OCI-LY1 (cell line): Measurements from ENCODE around the gene HYAL3.

Source experiments
- H2AFZ ChIP-seq: fragments of 200-600 bp; sonication (generic), shearing (Covaris generic); 2 replicates; pipeline ENCODE4 v1.6.0; 2014; ENCODE audit warnings: antibody characterized with exemption, mild to moderate bottlenecking, low read length
- H3F3A ChIP-seq: fragments of 200-600 bp; sonication (generic), shearing (Covaris generic); 2 replicates; pipeline ENCODE4 v1.6.0; 2014; ENCODE audit warnings: mild to moderate bottlenecking, antibody characterized with exemption, low read length, moderate library complexity; ENCODE audit not compliant: insufficient read depth
- H3K27ac ChIP-seq: fragments of 200-600 bp; sonication (generic); 2 replicates; pipeline ENCODE4 v1.5.1; 2014; ENCODE audit warnings: low read length, mixed run types, mild to moderate bottlenecking, low read depth; ENCODE audit not compliant: poor library complexity, severe bottlenecking
- H3K27me3 ChIP-seq: fragments of 200-600 bp; sonication (generic); 2 replicates; pipeline ENCODE4 v1.6.0; 2014; ENCODE audit warnings: antibody characterized with exemption, mild to moderate bottlenecking, low read length, moderate library complexity; ENCODE audit not compliant: insufficient read depth
- H3K36me3 ChIP-seq: fragments of 200-600 bp; sonication (generic); 2 replicates; pipeline ENCODE4 v1.6.1; 2014; ENCODE audit warnings: mild to moderate bottlenecking, antibody characterized with exemption, low read length, moderate library complexity, mixed read lengths; ENCODE audit not compliant: insufficient read depth
- H3K4me1 ChIP-seq: fragments of 200-600 bp; sonication (generic); 2 replicates; pipeline ENCODE4 v1.5.1; 2014; ENCODE audit warnings: mild to moderate bottlenecking, low read length, moderate library complexity; ENCODE audit not compliant: insufficient read depth, severe bottlenecking
- H3K4me2 ChIP-seq: fragments of 200-600 bp; sonication (generic), shearing (Covaris generic); 2 replicates; pipeline ENCODE4 v1.6.1; 2014; ENCODE audit warnings: low read length
- H3K4me3 ChIP-seq: fragments of 200-600 bp; sonication (generic); 2 replicates; pipeline ENCODE4 v1.5.1; 2014; ENCODE audit warnings: low read length, low read depth, mild to moderate bottlenecking, mixed read lengths; ENCODE audit not compliant: poor library complexity, severe bottlenecking
- H3K79me2 ChIP-seq: fragments of 200-600 bp; shearing (Covaris generic); 2 replicates; pipeline ENCODE4 v1.6.1; 2016; ENCODE audit warnings: mixed run types, low read length, mixed read lengths; ENCODE audit not compliant: insufficient read depth
- H3K9ac ChIP-seq: fragments of 200-600 bp; sonication (generic), shearing (Covaris generic); 2 replicates; pipeline ENCODE4 v1.6.1; 2014; ENCODE audit warnings: mild to moderate bottlenecking, low read length, mixed read lengths
- H3K9me2 ChIP-seq: fragments of 200-600 bp; sonication (generic), shearing (Covaris generic); 2 replicates; pipeline ENCODE4 v1.6.1; 2014; ENCODE audit warnings: low read depth, mild to moderate bottlenecking, low read length, mixed read lengths
- H3K9me3 ChIP-seq: fragments of 200-600 bp; shearing (Covaris generic); 2 replicates; pipeline ENCODE4 v1.6.1; 2014; ENCODE audit warnings: low read length, mixed read lengths
- H4K20me1 ChIP-seq: fragments of 200-600 bp; sonication (generic), shearing (Covaris generic); 2 replicates; pipeline ENCODE4 v1.6.0; 2016; ENCODE audit warnings: mild to moderate bottlenecking, low read length; ENCODE audit not compliant: insufficient read depth
- CTCF ChIP-seq: fragments of 200-600 bp; sonication (generic), shearing (Covaris generic); IDR thresholded peaks from 2 replicates; pipeline ENCODE4 v1.5.1; 2017; ENCODE audit warnings: mild to moderate bottlenecking, antibody characterized with exemption, low read length, moderate library complexity, mixed read lengths
- EZH2 ChIP-seq: fragments of 200-600 bp; sonication (generic), shearing (Covaris generic); IDR thresholded peaks from 2 replicates; pipeline ENCODE4 v1.8.0; 2017; ENCODE audit warnings: borderline replicate concordance, mixed run types, mild to moderate bottlenecking, antibody characterized with exemption, low read length, moderate library complexity, mixed read lengths

The HYAL3 gene

GRCh38 chr3:50319181-50319893 is 20.1 kb upstream of the HYAL3 start:
- no peaks in the 10 kb centered on the region for H3K27me3 ChIP-seq
- H2AFZ ChIP-seq = no peak overlapping the region
- no peaks in the 10 kb centered on the region for H3K9me3 ChIP-seq
- peak overlapping the region; percentile 24 for H3K4me3 ChIP-seq
- peaks cover 53% of the 10 kb centered on the region for H3K4me1 ChIP-seq
- peak overlapping the region; percentile 48 for H3K4me2 ChIP-seq
- H3K9me2 ChIP-seq = no peaks in the 10 kb centered on the region
- H3K9ac ChIP-seq = no peak overlapping the region; the same call in 1 of the 2 replicates
- H3K27ac ChIP-seq = peak overlapping the region; percentile 69
- no peaks in the 10 kb centered on the region for H3K36me3 ChIP-seq
- TF ChIP-seq EZH2 (no peak), CTCF (no peak)
- no peaks in the 10 kb centered on the region for H3K79me2 ChIP-seq
- no peaks in the 10 kb centered on the region for H4K20me1 ChIP-seq
- no peaks in the 10 kb centered on the region for H3F3A ChIP-seq

GRCh38 chr3:50318615-50319014 is 19.4 kb upstream of the HYAL3 start:
- H3K27me3 ChIP-seq = no peaks in the 10 kb centered on the region
- H4K20me1 ChIP-seq = no peaks in the 10 kb centered on the region
- H3K9ac ChIP-seq = no peak overlapping the region; the same call in 1 of the 2 replicates
- TF ChIP-seq CTCF = no peak
- peak overlapping the region; percentile 69 for H3K27ac ChIP-seq
- H3K36me3 ChIP-seq = no peaks in the 10 kb centered on the region
- H3K79me2 ChIP-seq = no peaks in the 10 kb centered on the region
- H3K9me3 ChIP-seq = no peaks in the 10 kb centered on the region
- H3K9me2 ChIP-seq = no peaks in the 10 kb centered on the region
- peaks cover 53% of the 10 kb centered on the region for H3K4me1 ChIP-seq
- peak overlapping the region; percentile 48 for H3K4me2 ChIP-seq
- H3K4me3 ChIP-seq = peak overlapping the region; percentile 24
- H3F3A ChIP-seq = no peaks in the 10 kb centered on the region
- H2AFZ ChIP-seq = no peak overlapping the region

- Histone ChIP-seq H3K27ac (peak overlapping the region; percentile 69), H2AFZ (no peak overlapping the region), H3K9me2 (no peaks in the 10 kb centered on the region), H3K27me3 (no peaks in the 10 kb centered on the region), H4K20me1 (no peaks in the 10 kb centered on the region), H3K36me3 (no peaks in the 10 kb centered on the region), H3K9me3 (no peaks in the 10 kb centered on the region), H3K4me1 (peaks cover 53% of the 10 kb centered on the region), H3F3A (no peaks in the 10 kb centered on the region), H3K9ac (peak overlapping the region; percentile 17; the same call in 1 of the 2 replicates), H3K4me3 (peak overlapping the region; percentile 24), H3K79me2 (no peaks in the 10 kb centered on the region), H3K4me2 (peak overlapping the region; percentile 48)
- no peak for TF ChIP-seq EZH2
- TF ChIP-seq CTCF = no peak
Measured at GRCh38 chr3:50318163-50318562, 19.0 kb upstream of the HYAL3 start.
